Renal cortex interstitium (tissue), 15 donors: ENCODE results near the gene MMP19. TPM values are rescaled to one million over a fixed set of nuclear protein-coding genes. Genes with fewer than 3 reads are reported as not detected.
A peak's percentile ranks its signal among the peaks of the same experiment; 100 is the strongest.
"Not testable (repeated sequence)": the region's sequence is repeated elsewhere in the genome, so short reads cannot be mapped to it uniquely, and the experiment has no call there.

Experiments
- DNase-seq, 11 donors: peaks; one replicate each; pipeline ENCODE4 v3.0.0-alpha.2; 2013; ENCODE audit warnings: low read depth in 9 of 11, low spot score in 4 of 11; ENCODE audit errors: extremely low read depth in 1 of 11
- long read RNA-seq, 16 experiments: transcript quantifications; one replicate each; lab custom pipeline, GENCODE V29; 2026
- polyA plus RNA-seq, 3 donors: library from polyadenylated mRNA; unstranded; fragments of 120-200 nt; gene quantifications; one replicate each; pipeline ENCODE4 v1.2.1, GENCODE V29; 2013; ENCODE audit not compliant: insufficient read length in 3 of 3

MMP19 gene
- 1 to 10 TPM in 1 of 3 donors, under 1 TPM in 2; 0.68 to 1.4 (median 0.72) TPM for polyA plus RNA-seq
- long read RNA-seq, donor 1: 0 reads
- long read RNA-seq, donor 2: 0 reads
- long read RNA-seq, donor 3: 0 reads
- long read RNA-seq, donor 4: 0 reads
- long read RNA-seq, donor 5: 0 reads
- long read RNA-seq, donor 6: 0 reads
- long read RNA-seq, donor 7: 0 reads
- long read RNA-seq, donor 8, partial matches to known transcripts: 20 of 26 reads
- long read RNA-seq, donor 8, other reads (novel, unspliced or antisense): 6 of 26 reads
- long read RNA-seq, donor 9: 0 reads
- long read RNA-seq, donor 10: 0 reads
- long read RNA-seq, donor 11: 0 reads
- long read RNA-seq, donor 12, partial matches to known transcripts: 15 of 15 reads
- long read RNA-seq, donor 12, other reads (novel, unspliced or antisense): 0 of 15 reads
- long read RNA-seq, donor 13: 0 reads
- long read RNA-seq, donor 14: 0 reads
- long read RNA-seq, donor 15: 0 reads
- long read RNA-seq, donor 16: 0 reads

GRCh38 chr12:55842681-55843429, at the start of gene MMP19:
MMP19 (minus strand) TSS chr12:55842936; CDS start chr12:55842830, 106 bp downstream.
- DNase-seq: no peak

GRCh38 chr12:55891310-55891709, 48.6 kb upstream of the MMP19 start:
- no peak for DNase-seq

GRCh38 chr12:55885113-55885512, 42.4 kb upstream of the MMP19 start:
- no peak for DNase-seq

GRCh38 chr12:55877824-55878223, 35.1 kb upstream of the MMP19 start:
- no peak for DNase-seq

GRCh38 chr12:55875704-55876467, 33.1 kb upstream of the MMP19 start:
- no peak for DNase-seq

- peak in 7 of 11 donors; percentile 1 to 29 (median 16) for DNase-seq
Measured at GRCh38 chr12:55874443-55874842, 31.7 kb upstream of the MMP19 start.

GRCh38 chr12:55866454-55867004, 23.8 kb upstream of the MMP19 start:
- DNase-seq: not testable (repeated sequence)

GRCh38 chr12:55865327-55865726, 22.6 kb upstream of the MMP19 start:
- no peak for DNase-seq

- not testable (repeated sequence) for DNase-seq
Measured at GRCh38 chr12:55862931-55863330, 20.2 kb upstream of the MMP19 start.

- no peak for DNase-seq
Measured at GRCh38 chr12:55862286-55862685, 19.6 kb upstream of the MMP19 start.

GRCh38 chr12:55861871-55862270, 19.1 kb upstream of the MMP19 start:
- DNase-seq: no peak

- DNase-seq: no peak
Measured at GRCh38 chr12:55861396-55861795, 18.7 kb upstream of the MMP19 start.

- no peak for DNase-seq
Measured at GRCh38 chr12:55852740-55853139, 10.0 kb upstream of the MMP19 start.

GRCh38 chr12:55850893-55851292, 8.2 kb upstream of the MMP19 start:
- no peak for DNase-seq

GRCh38 chr12:55850401-55850800, 7.7 kb upstream of the MMP19 start:
- DNase-seq: no peak

- no peak for DNase-seq
Measured at GRCh38 chr12:55849616-55850343, 7.0 kb upstream of the MMP19 start.

- DNase-seq: peak; percentile 44 to 90 (median 75)
Measured at GRCh38 chr12:55847603-55848291, 5.0 kb upstream of the MMP19 start.

- no peak for DNase-seq
Measured at GRCh38 chr12:55847033-55847432, 4.3 kb upstream of the MMP19 start.
